Stimulated activated CD4-positive, alpha-beta T cell treated with anti-CD3 and anti-CD28 coated beads, Interleukin-15, amount 100 ng/mL, for 48 hours (primary cell): Measurements from ENCODE around the gene POPDC2.
A peak's percentile ranks its signal among the peaks of the same experiment; 100 is the strongest.
"Not testable (repeated sequence)": the region's sequence is repeated elsewhere in the genome, so short reads cannot be mapped to it uniquely, and the experiment has no call there.

ENCODE experiments used
- DNase-seq, 2 donors: peaks; one replicate each; pipeline ENCODE4 v3.0.0-alpha.2; 2020; ENCODE audit warnings: low read depth in 2 of 2

The POPDC2 gene

GRCh38 chr3:119613872-119614271 lies 46.5 kb downstream of the POPDC2 start:
- no peak for DNase-seq

DNA sequence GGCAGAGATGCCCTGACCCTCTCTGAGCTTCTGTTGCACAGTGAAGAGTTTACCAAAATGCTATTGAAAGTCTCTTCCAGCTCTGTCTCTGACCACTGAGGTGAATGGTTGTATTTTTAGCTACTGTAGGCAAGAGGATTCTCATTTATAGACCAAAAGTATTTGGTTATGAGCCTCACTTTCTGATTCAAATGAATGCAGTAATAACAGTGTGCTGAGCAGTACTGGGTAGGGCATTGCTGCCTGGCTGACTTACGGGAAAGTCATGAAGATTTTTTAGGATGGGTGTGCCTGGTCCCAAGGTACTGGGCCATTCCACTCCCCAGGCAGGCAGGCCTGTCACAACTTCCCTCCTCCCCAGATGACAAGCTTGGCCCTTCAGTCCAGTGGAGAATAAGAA lies 47.2 kb downstream of the POPDC2 start:
- no peak for DNase-seq

- no peak for DNase-seq
Observed at GRCh38 chr3:119611664-119612063, 48.7 kb downstream of the POPDC2 start.

GRCh38 chr3:119609301-119609700 lies 51.1 kb downstream of the POPDC2 start:
- no peak for DNase-seq

DNA sequence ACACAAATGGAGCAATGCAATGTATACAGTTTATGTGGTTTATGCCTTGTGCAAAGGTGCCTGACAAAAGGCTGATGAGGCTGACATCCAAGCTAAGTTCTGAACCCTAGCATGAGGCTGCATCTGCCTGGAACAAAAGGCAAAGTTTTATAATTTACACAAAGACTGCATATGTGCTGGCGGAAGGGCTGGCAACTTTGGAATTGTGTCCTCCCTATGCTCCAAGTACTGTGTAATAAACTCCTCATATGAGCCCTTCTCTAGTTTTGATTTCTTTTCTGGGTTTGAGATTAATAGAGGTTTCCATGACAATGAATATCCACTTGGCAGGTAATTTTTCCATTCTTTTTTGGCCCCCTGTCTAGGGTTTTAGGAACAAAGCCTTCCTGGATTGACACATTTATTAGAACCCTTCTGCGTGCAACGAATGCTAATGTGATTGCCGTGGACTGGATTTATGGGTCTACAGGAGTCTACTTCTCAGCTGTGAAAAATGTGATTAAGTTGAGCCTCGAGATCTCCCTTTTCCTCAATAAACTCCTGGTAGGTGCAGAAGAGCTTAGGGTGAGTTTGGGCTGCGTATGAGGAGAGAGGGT lies 51.9 kb downstream of the POPDC2 start:
- DNase-seq = no peak

DNA sequence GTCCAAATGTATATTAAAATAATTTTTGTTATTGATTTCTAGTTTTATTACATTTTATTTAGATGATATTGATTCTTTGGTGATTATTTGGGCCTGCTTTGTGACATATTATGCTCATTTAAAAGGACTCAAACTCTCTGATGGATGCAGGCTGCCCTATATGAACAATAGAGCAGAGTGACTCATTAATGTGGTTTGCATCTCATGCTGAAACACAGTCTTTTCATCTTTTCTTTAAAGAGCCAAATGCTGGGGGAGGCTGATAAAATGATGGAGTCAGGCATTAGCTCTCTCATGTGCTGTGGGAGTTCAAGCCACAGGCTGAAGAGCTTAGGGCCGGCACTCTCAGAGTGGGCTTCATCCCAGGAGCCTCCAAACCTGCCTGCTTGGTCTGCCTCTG lies 55.5 kb downstream of the POPDC2 start:
- no peak for DNase-seq

- no peak for DNase-seq
Observed at GRCh38 chr3:119602676-119603075, 57.7 kb downstream of the POPDC2 start.

- no peak for DNase-seq
Observed at GRCh38 chr3:119601154-119601553, 59.2 kb downstream of the POPDC2 start.

- DNase-seq = peak in 1 of 2 donors; percentile 29
Observed at GRCh38 chr3:119600732-119601131, 59.7 kb downstream of the POPDC2 start.

GRCh38 chr3:119599558-119600174 lies 60.7 kb downstream of the POPDC2 start:
- no peak for DNase-seq

GRCh38 chr3:119598410-119599098 lies 61.8 kb downstream of the POPDC2 start:
- no peak for DNase-seq

GRCh38 chr3:119597548-119598288 lies 62.7 kb downstream of the POPDC2 start, which contains the start of gene PLA1A:
PLA1A (plus strand) TSS chr3:119597885; CDS start chr3:119597914, 29 bp downstream.
- no peak for DNase-seq

GRCh38 chr3:119596398-119596797 lies 64.0 kb downstream of the POPDC2 start:
- no peak for DNase-seq

DNA sequence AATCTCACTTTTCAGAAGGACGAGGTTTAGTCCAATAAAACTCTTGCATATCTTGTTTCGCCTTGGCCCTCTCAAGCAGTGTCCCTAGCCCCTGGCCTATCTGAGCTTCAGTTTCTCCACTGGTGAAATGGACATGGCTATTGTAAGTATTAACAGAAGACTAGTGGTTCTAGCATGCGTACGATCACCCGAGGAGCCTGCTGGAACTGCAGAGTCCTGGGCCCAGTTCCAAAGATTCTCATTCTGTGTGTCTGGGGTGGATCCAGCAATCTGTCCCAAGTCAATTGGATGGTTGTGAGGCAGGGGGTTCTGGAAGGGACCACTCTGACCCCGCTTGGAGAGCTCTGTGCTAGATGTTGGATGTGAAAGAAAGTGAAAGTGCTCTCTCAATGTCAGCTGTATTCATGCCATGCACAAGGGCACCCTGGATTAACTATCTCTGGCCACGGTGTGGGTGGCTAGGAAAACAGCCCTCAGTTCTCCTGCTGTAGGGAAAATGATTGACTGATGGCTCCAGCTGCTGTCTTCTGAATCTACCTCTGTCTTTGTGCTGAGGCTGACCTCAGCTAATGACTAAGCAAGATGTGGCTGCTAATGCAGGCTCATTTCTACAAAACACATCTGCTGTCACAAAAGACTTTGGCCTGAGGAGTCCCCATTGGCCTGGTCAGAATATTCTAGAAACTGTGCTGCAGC lies 64.6 kb downstream of the POPDC2 start:
- no peak for DNase-seq

GRCh38 chr3:119594929-119595328 lies 65.5 kb downstream of the POPDC2 start:
- DNase-seq = not testable (repeated sequence)

GRCh38 chr3:119594066-119594465 lies 66.3 kb downstream of the POPDC2 start:
- no peak for DNase-seq

- DNase-seq = no peak
Observed at GRCh38 chr3:119592861-119593260, 67.5 kb downstream of the POPDC2 start.
